Transverse colon (tissue), 4 donors: ENCODE results near the gene GNAT1.

Experiments used
- POLR2A ChIP-seq: fragments of 450-650 bp; IDR thresholded peaks from one replicate; pipeline ENCODE4 v1.6.1; 2016; ENCODE audit warnings: antibody characterized with exemption, mild to moderate bottlenecking, moderate library complexity
- POLR2AphosphoS5 ChIP-seq, 3 donors: sonication (generic); formaldehyde crosslinking; IDR thresholded peaks; one replicate each; pipeline ENCODE4 v1.6.1; 2016; ENCODE audit warnings: antibody characterized with exemption in 3 of 3
- TF ChIP-seq, protein P1 (sequence below), 5 experiments: fragments of 200-600 bp in 3 of 5; fragments of 450-650 bp in 2 of 5; sonication (generic) in 3 of 5; IDR thresholded peaks; 1 replicate in 2 of 5; 2 replicates in 3 of 5; pipeline ENCODE4 v1.5.1; 2016 to 2017; ENCODE audit warnings: antibody characterized with exemption in 5 of 5, inconsistent platforms in 3 of 5, mild to moderate bottlenecking in 2 of 5, moderate library complexity in 1 of 5

DNA sequence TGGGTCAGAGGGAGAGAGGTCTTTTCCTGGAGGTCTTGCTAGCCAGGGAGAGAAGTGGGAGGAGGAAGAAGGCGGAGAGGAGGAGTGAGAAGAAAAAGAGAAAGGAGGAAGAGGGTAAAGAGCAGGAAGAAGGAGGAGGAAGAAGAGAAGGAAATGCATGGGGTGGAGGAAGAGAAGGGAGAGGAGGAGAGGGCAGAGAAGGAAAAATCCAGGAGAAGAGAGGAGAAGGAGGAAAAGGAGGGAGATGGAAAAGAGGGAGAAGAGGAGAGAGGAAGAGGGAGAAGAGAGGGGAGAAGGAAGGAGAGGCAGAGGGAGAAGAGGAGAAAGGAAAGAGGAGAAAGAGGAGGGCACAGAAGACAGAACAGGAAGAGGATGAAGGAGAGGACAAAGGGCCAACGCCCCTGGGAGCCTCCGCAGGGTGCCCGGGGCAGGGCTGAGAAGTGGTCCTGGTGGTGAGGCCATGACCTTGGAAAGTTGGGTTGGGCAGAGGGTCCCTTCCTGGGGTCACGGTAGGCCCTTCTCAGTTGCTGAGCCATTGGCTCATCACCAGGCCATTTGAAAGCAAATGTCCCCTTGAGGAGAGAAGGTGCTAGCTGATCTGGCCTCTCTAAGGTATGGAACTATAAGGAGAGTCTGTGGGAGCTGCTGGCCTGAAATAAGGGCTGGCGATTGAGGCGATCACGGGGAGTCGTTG lies 37.5 kb upstream of the GNAT1 start:
- TF ChIP-seq POLR2A (no peak), POLR2AphosphoS5 (IDR thresholded peaks at IDR 0.05) (no peak)
- TF ChIP-seq, protein P1, sequence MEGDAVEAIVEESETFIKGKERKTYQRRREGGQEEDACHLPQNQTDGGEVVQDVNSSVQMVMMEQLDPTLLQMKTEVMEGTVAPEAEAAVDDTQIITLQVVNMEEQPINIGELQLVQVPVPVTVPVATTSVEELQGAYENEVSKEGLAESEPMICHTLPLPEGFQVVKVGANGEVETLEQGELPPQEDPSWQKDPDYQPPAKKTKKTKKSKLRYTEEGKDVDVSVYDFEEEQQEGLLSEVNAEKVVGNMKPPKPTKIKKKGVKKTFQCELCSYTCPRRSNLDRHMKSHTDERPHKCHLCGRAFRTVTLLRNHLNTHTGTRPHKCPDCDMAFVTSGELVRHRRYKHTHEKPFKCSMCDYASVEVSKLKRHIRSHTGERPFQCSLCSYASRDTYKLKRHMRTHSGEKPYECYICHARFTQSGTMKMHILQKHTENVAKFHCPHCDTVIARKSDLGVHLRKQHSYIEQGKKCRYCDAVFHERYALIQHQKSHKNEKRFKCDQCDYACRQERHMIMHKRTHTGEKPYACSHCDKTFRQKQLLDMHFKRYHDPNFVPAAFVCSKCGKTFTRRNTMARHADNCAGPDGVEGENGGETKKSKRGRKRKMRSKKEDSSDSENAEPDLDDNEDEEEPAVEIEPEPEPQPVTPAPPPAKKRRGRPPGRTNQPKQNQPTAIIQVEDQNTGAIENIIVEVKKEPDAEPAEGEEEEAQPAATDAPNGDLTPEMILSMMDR (IDR thresholded peaks at IDR 0.05): no peak
